Erythroblast (primary cell): ENCODE data around the gene BMPR1B.

Experiments
- GATA1 ChIP-seq: IDR thresholded peaks from 2 replicates; pipeline ENCODE4 v1.6.1; 2011; ENCODE audit warnings: low read depth, mild to moderate bottlenecking, control low read depth, low read length, moderate library complexity
- POLR2A ChIP-seq: IDR thresholded peaks from 2 replicates; pipeline ENCODE4 v1.6.1; 2011; ENCODE audit warnings: mild to moderate bottlenecking, low read length

DNA sequence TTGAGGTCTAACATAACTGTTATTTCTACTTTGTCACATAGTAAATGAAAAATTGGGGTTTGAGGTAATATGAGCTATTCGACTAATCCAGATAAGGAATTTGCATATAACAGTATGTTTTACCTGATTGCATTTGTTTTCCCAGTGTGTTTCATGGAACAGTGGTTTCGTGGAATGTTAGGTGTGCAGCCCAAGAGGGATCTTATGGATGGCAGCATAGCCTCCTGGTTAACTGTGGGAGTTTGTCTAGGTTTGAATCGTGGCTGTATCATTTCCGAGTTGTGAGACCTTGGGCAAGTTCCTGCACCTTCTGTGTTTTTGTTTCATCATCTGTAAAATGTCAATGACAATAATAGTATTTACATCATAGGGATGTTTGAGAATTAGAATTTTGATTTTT, 7.9 kb downstream of the BMPR1B start:
- TF ChIP-seq POLR2A (no peak), GATA1 (no peak)
